Measurements from ENCODE around the gene CR1L.

DNA sequence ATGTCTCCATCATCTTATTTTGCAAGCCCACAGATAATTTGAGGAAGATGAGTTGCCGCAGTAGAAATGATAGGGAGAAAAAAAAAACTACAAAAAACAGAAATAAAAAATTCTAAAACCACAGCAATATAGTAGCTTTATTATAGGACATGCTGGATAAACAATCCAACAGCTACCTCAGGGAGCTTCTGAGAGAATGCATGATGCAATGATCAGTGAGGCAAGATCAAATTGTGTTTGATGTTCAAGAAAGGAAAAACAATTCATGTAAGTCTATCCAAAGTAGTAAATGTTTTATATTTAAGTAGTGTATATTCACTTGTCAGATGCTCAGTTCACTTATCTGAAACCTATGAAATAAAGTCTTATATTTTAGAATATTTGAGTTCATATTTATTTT is 6.7 kb downstream of the CR1L start:
- TF ChIP-seq CTCF (conservative IDR thresholded peaks at IDR 0.05), result no peak
- no peak for TF ChIP-seq EZH2 (IDR thresholded peaks at IDR 0.05; ENCODE audit: low read depth)

All from PC-9 (cell line).